ENCODE data around the gene BST1.
"Not testable (repeated sequence)": the region's sequence is repeated elsewhere in the genome, so short reads cannot be mapped to it uniquely, and the experiment has no call there.

BST1 gene

GRCh38 chr4:15711762-15712161, 8.9 kb downstream of the BST1 start:
- no peak for DNase-seq (ENCODE audit: low spot score)

GRCh38 chr4:15712214-15712613, 9.3 kb downstream of the BST1 start:
- DNase-seq (ENCODE audit: low spot score), result no peak

GRCh38 chr4:15714141-15714540, 11.3 kb downstream of the BST1 start:
- no peak for DNase-seq (ENCODE audit: low spot score)

GRCh38 chr4:15714646-15715435, 12.0 kb downstream of the BST1 start:
- DNase-seq (ENCODE audit: low spot score), result no peak

- no peak for DNase-seq (ENCODE audit: low spot score)
Observed at GRCh38 chr4:15716115-15716514, 13.2 kb downstream of the BST1 start.

- DNase-seq (ENCODE audit: low spot score), result no peak
Observed at GRCh38 chr4:15717086-15717485, 14.2 kb downstream of the BST1 start.

- DNase-seq (ENCODE audit: low spot score), result no peak
Observed at GRCh38 chr4:15717657-15718416, 15.0 kb downstream of the BST1 start.

- DNase-seq (ENCODE audit: low spot score), result no peak
Observed at GRCh38 chr4:15718465-15718864, 15.6 kb downstream of the BST1 start.

GRCh38 chr4:15718959-15719358, 16.1 kb downstream of the BST1 start:
- DNase-seq (ENCODE audit: low spot score), result no peak

GRCh38 chr4:15719506-15719905, 16.6 kb downstream of the BST1 start:
- no peak for DNase-seq (ENCODE audit: low spot score)

GRCh38 chr4:15720851-15721250, 18.0 kb downstream of the BST1 start:
- no peak for DNase-seq (ENCODE audit: low spot score)

- DNase-seq (ENCODE audit: low spot score), result no peak
Observed at GRCh38 chr4:15725608-15726007, 22.7 kb downstream of the BST1 start.

- peak; percentile 63 for DNase-seq (ENCODE audit: low spot score)
Observed at GRCh38 chr4:15729910-15730533, 27.2 kb downstream of the BST1 start.

GRCh38 chr4:15733061-15733460, 30.2 kb downstream of the BST1 start:
- DNase-seq (ENCODE audit: low spot score), result not testable (repeated sequence)

GRCh38 chr4:15735536-15735935, 32.7 kb downstream of the BST1 start:
- no peak for DNase-seq (ENCODE audit: low spot score)

- DNase-seq (ENCODE audit: low spot score), result no peak
Observed at GRCh38 chr4:15736514-15737050, 33.7 kb downstream of the BST1 start.

GRCh38 chr4:15737255-15737654, 34.4 kb downstream of the BST1 start:
- no peak for DNase-seq (ENCODE audit: low spot score)

GRCh38 chr4:15738877-15739276, 36.0 kb downstream of the BST1 start:
- DNase-seq (ENCODE audit: low spot score), result no peak

- no peak for DNase-seq (ENCODE audit: low spot score)
Observed at GRCh38 chr4:15740764-15741404, 38.0 kb downstream of the BST1 start.

GRCh38 chr4:15742083-15742582, 39.3 kb downstream of the BST1 start:
- no peak for DNase-seq (ENCODE audit: low spot score)

- DNase-seq (ENCODE audit: low spot score), result no peak
Observed at GRCh38 chr4:15742637-15743036, 39.8 kb downstream of the BST1 start.

GRCh38 chr4:15744016-15744545, 41.2 kb downstream of the BST1 start:
- no peak for DNase-seq (ENCODE audit: low spot score)
